BLaER1 treated with 17β-estradiol and CSF1 and Interleukin-3, amounts not matched to agents 10 nM and 100 nM (cell line): ENCODE data around the gene C11orf54.
"Not testable (repeated sequence)": the region's sequence is repeated elsewhere in the genome, so short reads cannot be mapped to it uniquely, and the experiment has no call there.

Experiments
- H3K27ac ChIP-seq, 11 experiments: shearing (Covaris generic); formaldehyde crosslinking; 2 replicates each; pipeline ENCODE4 v1.8.1; 2022
- H3K27me3 ChIP-seq, 11 experiments: shearing (Covaris generic); formaldehyde crosslinking; 2 replicates each; pipeline ENCODE4 v1.8.1; 2022
- H3K36me3 ChIP-seq, 11 experiments: shearing (Covaris generic); formaldehyde crosslinking; 2 replicates each; pipeline ENCODE4 v1.8.1; 2022
- H3K4me1 ChIP-seq, 10 experiments: shearing (Covaris generic); formaldehyde crosslinking; 2 replicates each; pipeline ENCODE4 v1.8.1; 2022
- H3K4me2 ChIP-seq, 11 experiments: shearing (Covaris generic); formaldehyde crosslinking; 2 replicates each; pipeline ENCODE4 v1.8.1; 2022
- H3K4me3 ChIP-seq, 10 experiments: shearing (Covaris generic); formaldehyde crosslinking; 2 replicates each; pipeline ENCODE4 v1.8.1; 2022
- H3K9ac ChIP-seq, 11 experiments: shearing (Covaris generic); formaldehyde crosslinking; 2 replicates each; pipeline ENCODE4 v1.8.1; 2022
- H3K9me3 ChIP-seq, 11 experiments: shearing (Covaris generic); formaldehyde crosslinking; replicated peaks in 1 of 11; 2 replicates each; pipeline ENCODE4 v1.8.1; 2022
- H4K20me1 ChIP-seq, 11 experiments: shearing (Covaris generic); formaldehyde crosslinking; 2 replicates each; pipeline ENCODE4 v1.8.1; 2022
- Cebpa-rat ChIP-seq, 11 experiments: shearing (Covaris generic); IDR thresholded peaks; 2 replicates each; pipeline ENCODE4 v1.8.1; 2022

C11orf54 gene

GRCh38 chr11:93766504-93766903 is 25.0 kb downstream of the C11orf54 start:
- no peak overlapping the region for H3K4me3 ChIP-seq
- H3K9ac ChIP-seq, result no peak overlapping the region
- H3K4me2 ChIP-seq, result no peak overlapping the region
- no peaks in the 10 kb centered on the region; a peak in 1 of 22 replicates for H4K20me1 ChIP-seq
- H3K27me3 ChIP-seq, result no peaks in the 10 kb centered on the region
- H3K27ac ChIP-seq, result no peak overlapping the region
- H3K9me3 ChIP-seq, result peaks cover 5 to 14% (median 9%) of the 10 kb centered on the region in 11 experiments; a peak in 19 of 22 replicates
- H3K36me3 ChIP-seq, result peaks cover 30 to 56% (median 42%) of the 10 kb centered on the region in 11 experiments
- H3K4me1 ChIP-seq, result peaks cover 0 to 12% (median 0%) of the 10 kb centered on the region in 10 experiments; a peak in 3 of 20 replicates
- no peak for TF ChIP-seq Cebpa-rat (IDR thresholded peaks at IDR 0.05)

- H3K36me3 ChIP-seq, result peaks cover 27 to 54% (median 38%) of the 10 kb centered on the region in 11 experiments
- H3K4me3 ChIP-seq, result no peak overlapping the region
Measured at GRCh38 chr11:93767018-93767417, 25.5 kb downstream of the C11orf54 start.

GRCh38 chr11:93770160-93770559 is 28.7 kb downstream of the C11orf54 start:
- no peaks in the 10 kb centered on the region for H4K20me1 ChIP-seq
- H3K4me3 ChIP-seq, result no peak overlapping the region
- H3K27me3 ChIP-seq, result no peaks in the 10 kb centered on the region
- no peak overlapping the region for H3K27ac ChIP-seq
- no peak for TF ChIP-seq Cebpa-rat (IDR thresholded peaks at IDR 0.05)
- H3K4me2 ChIP-seq, result no peak overlapping the region
- peaks cover 7 to 25% (median 12%) of the 10 kb centered on the region in 10 experiments for H3K4me1 ChIP-seq
- H3K9ac ChIP-seq, result no peak overlapping the region
- H3K36me3 ChIP-seq, result peaks cover 7 to 33% (median 24%) of the 10 kb centered on the region in 11 experiments; a peak in 18 of 22 replicates
- H3K9me3 ChIP-seq, result peaks cover 28 to 44% (median 33%) of the 10 kb centered on the region in 11 experiments

More at GRCh38 chr11:93767018-93767417, 25.5 kb downstream of the C11orf54 start:
- TF ChIP-seq Cebpa-rat (IDR thresholded peaks at IDR 0.05), result no peak
- peaks cover 0 to 12% (median 0%) of the 10 kb centered on the region in 10 experiments; a peak in 3 of 20 replicates for H3K4me1 ChIP-seq
- H3K9ac ChIP-seq, result no peak overlapping the region
- H3K27ac ChIP-seq, result no peak overlapping the region
- no peaks in the 10 kb centered on the region for H3K27me3 ChIP-seq
- no peak overlapping the region for H3K4me2 ChIP-seq
- peaks cover 6 to 19% (median 11%) of the 10 kb centered on the region in 11 experiments; a peak in 21 of 22 replicates for H3K9me3 ChIP-seq
- H4K20me1 ChIP-seq, result no peaks in the 10 kb centered on the region; a peak in 1 of 22 replicates

GRCh38 chr11:93772123-93772522 is 30.7 kb downstream of the C11orf54 start:
- Histone ChIP-seq H3K9me3 (peaks cover 20 to 43% (median 31%) of the 10 kb centered on the region in 11 experiments), H3K4me2 (no peak overlapping the region), H3K4me1 (peaks cover 11 to 42% (median 26%) of the 10 kb centered on the region in 10 experiments), H3K27me3 (no peaks in the 10 kb centered on the region), H3K27ac (no peak overlapping the region), H3K4me3 (no peak overlapping the region), H3K36me3 (peaks cover 6 to 17% (median 13%) of the 10 kb centered on the region in 11 experiments; a peak in 15 of 22 replicates), H4K20me1 (no peaks in the 10 kb centered on the region), H3K9ac (no peak overlapping the region)
- no peak for TF ChIP-seq Cebpa-rat (IDR thresholded peaks at IDR 0.05)

- no peak overlapping the region for H3K9ac ChIP-seq
- H3K4me3 ChIP-seq, result peak overlapping the region in 1 of 10 experiments; percentile 24; a peak in 1 of 20 replicates
- H3K4me2 ChIP-seq, result no peak overlapping the region
- TF ChIP-seq Cebpa-rat (IDR thresholded peaks at IDR 0.05), result no peak
- peaks cover 16 to 39% (median 28%) of the 10 kb centered on the region in 11 experiments for H3K9me3 ChIP-seq
- H4K20me1 ChIP-seq, result no peaks in the 10 kb centered on the region
- peaks cover 11 to 45% (median 26%) of the 10 kb centered on the region in 10 experiments for H3K4me1 ChIP-seq
- no peak overlapping the region for H3K27ac ChIP-seq
- no peaks in the 10 kb centered on the region for H3K27me3 ChIP-seq
- H3K36me3 ChIP-seq, result peaks cover 6 to 16% (median 12%) of the 10 kb centered on the region in 11 experiments; a peak in 13 of 22 replicates
Measured at GRCh38 chr11:93773045-93773477, 31.6 kb downstream of the C11orf54 start.

GRCh38 chr11:93773601-93774200 is 32.2 kb downstream of the C11orf54 start:
- H3K9ac ChIP-seq, result no peak overlapping the region
- peaks cover 6 to 16% (median 12%) of the 10 kb centered on the region in 11 experiments; a peak in 13 of 22 replicates for H3K36me3 ChIP-seq
- no peaks in the 10 kb centered on the region for H4K20me1 ChIP-seq
- peaks cover 11 to 44% (median 26%) of the 10 kb centered on the region in 10 experiments for H3K4me1 ChIP-seq
- no peak for TF ChIP-seq Cebpa-rat (IDR thresholded peaks at IDR 0.05)
- no peak overlapping the region for H3K4me3 ChIP-seq
- peak overlapping the region in 7 of 11 experiments; percentile 27 to 64 (median 48); a peak in 10 of 22 replicates for H3K4me2 ChIP-seq
- peaks cover 16 to 39% (median 28%) of the 10 kb centered on the region in 11 experiments for H3K9me3 ChIP-seq
- peak overlapping the region in 7 of 11 experiments; percentile 50 to 65 (median 61); a peak in 9 of 22 replicates for H3K27ac ChIP-seq
- H3K27me3 ChIP-seq, result no peaks in the 10 kb centered on the region

GRCh38 chr11:93774560-93774959 is 33.1 kb downstream of the C11orf54 start:
- Histone ChIP-seq H3K9ac (peak overlapping the region in 1 of 11 experiments; percentile 40; a peak in 1 of 22 replicates), H3K9me3 (peaks cover 16 to 39% (median 28%) of the 10 kb centered on the region in 11 experiments), H3K4me2 (peak overlapping the region; percentile 14 to 64 (median 48); a peak in 20 of 22 replicates), H3K36me3 (peaks cover 6 to 16% (median 12%) of the 10 kb centered on the region in 11 experiments; a peak in 13 of 22 replicates), H3K27ac (peak overlapping the region in 9 of 11 experiments; percentile 29 to 65 (median 58); a peak in 16 of 22 replicates), H3K4me1 (peaks cover 11 to 37% (median 26%) of the 10 kb centered on the region in 10 experiments)
- not testable (repeated sequence) for H3K4me3 ChIP-seq, H3K27me3 ChIP-seq, H4K20me1 ChIP-seq

DNA sequence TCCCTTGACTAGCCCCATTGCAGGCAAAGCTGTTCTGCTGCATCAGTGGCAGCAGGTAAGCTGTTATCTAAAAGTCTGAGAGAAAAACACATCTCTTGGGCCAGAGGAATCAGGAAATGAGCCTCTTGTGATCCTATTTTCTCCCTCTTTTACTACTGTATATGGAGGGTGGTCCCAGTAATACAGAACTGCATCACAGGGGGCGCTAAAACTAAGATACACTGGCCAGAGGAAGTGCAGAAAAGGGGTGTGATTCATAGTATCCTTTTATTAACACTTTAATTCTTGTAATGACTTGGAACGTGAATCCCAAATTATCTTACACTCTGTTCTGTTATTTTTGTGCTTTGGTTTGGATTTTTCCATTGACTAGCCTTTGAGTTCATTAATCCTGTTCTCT is 33.8 kb downstream of the C11orf54 start:
- peaks cover 6 to 16% (median 12%) of the 10 kb centered on the region in 11 experiments; a peak in 14 of 22 replicates for H3K36me3 ChIP-seq
- no peak for TF ChIP-seq Cebpa-rat (IDR thresholded peaks at IDR 0.05)
- H3K27me3 ChIP-seq, result no peaks in the 10 kb centered on the region
- H3K4me1 ChIP-seq, result peaks cover 11 to 35% (median 26%) of the 10 kb centered on the region in 10 experiments
- H3K9me3 ChIP-seq, result peaks cover 16 to 39% (median 30%) of the 10 kb centered on the region in 11 experiments
- H3K27ac ChIP-seq, result peak overlapping the region in 8 of 11 experiments; percentile 29 to 65 (median 60); a peak in 9 of 22 replicates
- H4K20me1 ChIP-seq, result no peaks in the 10 kb centered on the region
- no peak overlapping the region for H3K9ac ChIP-seq
- no peak overlapping the region for H3K4me3 ChIP-seq
- peak overlapping the region in 8 of 11 experiments; percentile 27 to 64 (median 52); a peak in 13 of 22 replicates for H3K4me2 ChIP-seq

GRCh38 chr11:93783362-93783761 is 41.9 kb downstream of the C11orf54 start:
- Histone ChIP-seq H3K9me3 (peaks cover 0 to 11% (median 0%) of the 10 kb centered on the region in 11 experiments; a peak in 3 of 22 replicates), H3K4me2 (peak overlapping the region; percentile 65 to 97 (median 79)), H3K27ac (peak overlapping the region in 9 of 11 experiments; percentile 96 to 100 (median 98); a peak in 17 of 22 replicates), H3K36me3 (peaks cover 2 to 30% (median 27%) of the 10 kb centered on the region in 11 experiments; a peak in 21 of 22 replicates), H4K20me1 (peaks cover 35 to 41% (median 37%) of the 10 kb centered on the region in 11 experiments), H3K9ac (peak overlapping the region; percentile 90 to 100 (median 99); a peak in 21 of 22 replicates), H3K4me1 (peaks cover 23 to 35% (median 30%) of the 10 kb centered on the region in 10 experiments), H3K4me3 (peak overlapping the region; percentile 82 to 99 (median 93)), H3K27me3 (no peaks in the 10 kb centered on the region)
- TF ChIP-seq Cebpa-rat (IDR thresholded peaks at IDR 0.05), result no peak
